Activated B cell treated with CpG ODN at 0.5 μM for 24 hours (primary cell): ENCODE measurements around the gene TNNI3K. TPM values are rescaled to one million over a fixed set of nuclear protein-coding genes. Genes with fewer than 3 reads are reported as not detected.

Source experiments
- ATAC-seq: fragments of 200-7000 bp; cut with Tn5 transposase; one replicate; pipeline ENCODE4 v1.10.0; 2021; ENCODE audit warnings: low read depth, mild to moderate bottlenecking, moderate library complexity
- CTCF ChIA-PET: fragments of 350-600 bp; sonication (Branson Sonifier 250); formaldehyde crosslinking; loops from one replicate; lab custom pipeline; 2021; ENCODE audit warnings: antibody characterized with exemption; lab: Charles Lee
- POLR2A ChIA-PET: fragments of 350-600 bp; sonication (Branson Sonifier 250); formaldehyde crosslinking; loops from one replicate; lab custom pipeline; 2021; ENCODE audit warnings: antibody characterized with exemption; lab: Charles Lee
- DNase-seq: peaks from one replicate; pipeline ENCODE4 v3.0.0; 2022
- H3K27ac Mint-ChIP-seq: one replicate; pipeline ENCODE4 v1.8.0; 2020; ENCODE audit warnings: mixed read lengths
- H3K27me3 Mint-ChIP-seq: one replicate; pipeline ENCODE4 v1.8.0; 2021; ENCODE audit warnings: mixed read lengths
- H3K36me3 Mint-ChIP-seq: one replicate; pipeline ENCODE4 v1.8.0; 2021; ENCODE audit warnings: low read depth, mixed read lengths
- H3K4me1 Mint-ChIP-seq: one replicate; pipeline ENCODE4 v1.8.0; 2021; ENCODE audit warnings: mixed read lengths
- H3K4me3 Mint-ChIP-seq: one replicate; pipeline ENCODE4 v1.8.0; 2020; ENCODE audit warnings: mild to moderate bottlenecking, mixed read lengths
- H3K9me3 Mint-ChIP-seq: one replicate; pipeline ENCODE4 v1.8.0; 2020; ENCODE audit warnings: mixed read lengths
- intact Hi-C: fragments of 100-400 bp; cut with micrococcal nuclease; formaldehyde crosslinking; loops from one replicate; pipeline ENCODE4 v1.15.1; 2024
- total RNA-seq: library from RNA; stranded (reverse); gene quantifications from 2 replicates; pipeline ENCODE4 v1.2.3, GENCODE V29; 2022
- TF ChIP-seq, protein P1 (sequence below): fragments of 200-600 bp; IDR thresholded peaks from one replicate; pipeline ENCODE4 v1.8.0; 2022; ENCODE audit warnings: antibody characterized with exemption, mild to moderate bottlenecking

Gene TNNI3K
- total RNA-seq, 1 donor from 2014 or later = not detected

DNA sequence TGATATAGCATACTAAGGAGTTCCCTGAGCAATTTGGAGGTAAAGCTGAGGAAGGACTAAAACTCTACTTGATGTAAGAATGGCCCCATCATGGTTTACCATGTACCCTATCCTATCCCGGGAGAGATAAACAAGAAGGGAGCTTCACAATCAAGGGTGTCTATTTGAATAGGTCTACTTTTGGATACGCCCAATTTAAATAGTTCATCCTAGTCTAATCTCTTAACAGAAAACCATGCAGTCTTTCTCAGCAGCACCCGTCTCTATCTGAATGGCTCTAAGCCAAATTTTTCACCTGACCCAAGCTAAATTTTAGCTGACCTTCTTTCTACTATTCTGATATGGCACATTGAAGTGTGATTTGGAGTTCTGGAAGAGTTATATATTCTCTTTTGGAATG, 122.0 kb downstream of the TNNI3K start:
- DNase-seq (no peak), ATAC-seq (no peak)
- TF ChIP-seq, protein P1, sequence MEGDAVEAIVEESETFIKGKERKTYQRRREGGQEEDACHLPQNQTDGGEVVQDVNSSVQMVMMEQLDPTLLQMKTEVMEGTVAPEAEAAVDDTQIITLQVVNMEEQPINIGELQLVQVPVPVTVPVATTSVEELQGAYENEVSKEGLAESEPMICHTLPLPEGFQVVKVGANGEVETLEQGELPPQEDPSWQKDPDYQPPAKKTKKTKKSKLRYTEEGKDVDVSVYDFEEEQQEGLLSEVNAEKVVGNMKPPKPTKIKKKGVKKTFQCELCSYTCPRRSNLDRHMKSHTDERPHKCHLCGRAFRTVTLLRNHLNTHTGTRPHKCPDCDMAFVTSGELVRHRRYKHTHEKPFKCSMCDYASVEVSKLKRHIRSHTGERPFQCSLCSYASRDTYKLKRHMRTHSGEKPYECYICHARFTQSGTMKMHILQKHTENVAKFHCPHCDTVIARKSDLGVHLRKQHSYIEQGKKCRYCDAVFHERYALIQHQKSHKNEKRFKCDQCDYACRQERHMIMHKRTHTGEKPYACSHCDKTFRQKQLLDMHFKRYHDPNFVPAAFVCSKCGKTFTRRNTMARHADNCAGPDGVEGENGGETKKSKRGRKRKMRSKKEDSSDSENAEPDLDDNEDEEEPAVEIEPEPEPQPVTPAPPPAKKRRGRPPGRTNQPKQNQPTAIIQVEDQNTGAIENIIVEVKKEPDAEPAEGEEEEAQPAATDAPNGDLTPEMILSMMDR = no peak
- CTCF ChIA-PET = no interaction called here
- POLR2A ChIA-PET = no interaction called here
- no peak overlapping the region for H3K27ac Mint-ChIP-seq
- no peaks in the 10 kb centered on the region for H3K9me3 Mint-ChIP-seq
- no peaks in the 10 kb centered on the region for H3K27me3 Mint-ChIP-seq
- no peaks in the 10 kb centered on the region for H3K4me1 Mint-ChIP-seq
- no peak overlapping the region for H3K4me3 Mint-ChIP-seq
- intact Hi-C loops = no loop called here
- H3K36me3 Mint-ChIP-seq = no peaks in the 10 kb centered on the region

DNA sequence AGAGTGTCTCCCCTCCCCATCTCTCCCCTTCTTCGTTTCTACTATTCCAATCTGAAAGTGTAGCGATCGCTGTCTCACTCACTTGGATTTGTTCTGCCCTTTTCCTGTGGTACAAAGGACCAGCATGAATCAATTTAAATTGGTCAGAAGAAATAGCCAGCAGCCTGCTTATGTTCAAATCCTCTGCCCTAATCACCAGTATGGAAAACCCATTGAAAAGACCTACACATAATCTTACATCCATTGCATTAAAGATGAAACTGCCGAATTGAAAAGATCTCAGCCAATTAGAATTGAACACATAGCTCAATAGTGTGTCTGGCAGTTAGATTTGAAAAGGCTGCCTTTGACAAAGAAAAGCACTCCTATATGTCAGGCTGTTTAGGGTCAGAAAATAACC, 122.6 kb downstream of the TNNI3K start:
- intact Hi-C loops = no loop called here

DNA sequence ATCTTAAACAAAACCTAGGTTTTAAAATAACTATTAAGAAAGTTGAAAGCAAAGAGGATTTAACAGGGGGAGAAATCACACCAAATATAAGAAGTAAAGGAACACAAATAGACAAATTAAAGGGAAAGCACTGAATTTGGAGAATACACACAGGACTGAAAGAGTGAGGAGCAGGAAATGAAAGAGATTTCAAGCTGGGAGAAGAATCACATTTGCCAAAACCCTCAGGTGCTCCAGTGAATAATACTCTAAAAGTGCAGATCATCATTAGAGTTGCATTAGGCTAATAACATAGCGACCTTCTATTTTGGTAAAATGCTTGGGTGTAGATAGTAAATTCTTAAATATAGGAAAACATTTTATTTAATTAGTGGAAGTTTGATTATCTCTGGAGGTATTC, 127.5 kb downstream of the TNNI3K start:
- Mint-ChIP-seq H3K9me3 (no peaks in the 10 kb centered on the region), H3K27me3 (no peaks in the 10 kb centered on the region), H3K4me1 (no peaks in the 10 kb centered on the region), H3K36me3 (no peaks in the 10 kb centered on the region), H3K27ac (no peak overlapping the region), H3K4me3 (no peak overlapping the region)
- ChIA-PET POLR2A (no interaction called here), CTCF (no interaction called here)
- ATAC-seq (no peak), DNase-seq (no peak)
- TF ChIP-seq, protein P1 = no peak
- intact Hi-C loops = no loop called here

More for the DNA sequence above, 122.6 kb downstream of the TNNI3K start:
- DNase-seq (no peak), ATAC-seq (no peak)
- TF ChIP-seq, protein P1 = no peak
- no peaks in the 10 kb centered on the region for H3K36me3 Mint-ChIP-seq
- H3K27ac Mint-ChIP-seq = no peak overlapping the region
- H3K4me3 Mint-ChIP-seq = no peak overlapping the region
- H3K4me1 Mint-ChIP-seq = no peaks in the 10 kb centered on the region
- ChIA-PET POLR2A (no interaction called here), CTCF (no interaction called here)
- H3K9me3 Mint-ChIP-seq = no peaks in the 10 kb centered on the region
- H3K27me3 Mint-ChIP-seq = no peaks in the 10 kb centered on the region

DNA sequence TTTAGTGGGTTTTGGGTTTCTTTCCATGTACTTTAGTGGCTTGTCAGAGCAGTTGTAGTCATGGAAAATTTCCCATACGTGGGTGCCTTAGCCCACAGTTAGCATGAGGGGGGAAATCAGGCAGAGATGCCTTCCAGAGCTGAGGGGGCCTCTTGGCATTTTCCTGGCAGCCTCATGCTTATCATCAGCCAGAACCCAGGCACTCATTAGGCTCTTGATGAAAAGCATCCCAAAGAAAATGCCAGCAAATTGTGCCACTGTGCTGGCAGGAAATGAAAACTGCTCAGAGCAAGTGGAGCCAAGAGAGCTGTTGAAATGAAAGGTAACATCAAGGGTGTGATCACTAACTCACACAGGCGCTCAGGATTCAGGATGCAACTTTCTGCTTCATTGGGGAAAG, 128.0 kb downstream of the TNNI3K start:
- TF ChIP-seq, protein P1 = no peak
- DNase-seq (no peak), ATAC-seq (no peak)
- Mint-ChIP-seq H3K9me3 (no peaks in the 10 kb centered on the region), H3K4me1 (no peaks in the 10 kb centered on the region), H3K36me3 (no peaks in the 10 kb centered on the region), H3K27me3 (no peaks in the 10 kb centered on the region), H3K4me3 (no peak overlapping the region), H3K27ac (no peak overlapping the region)
- CTCF ChIA-PET = no interaction called here
- POLR2A ChIA-PET = no interaction called here
- intact Hi-C loops = no loop called here

DNA sequence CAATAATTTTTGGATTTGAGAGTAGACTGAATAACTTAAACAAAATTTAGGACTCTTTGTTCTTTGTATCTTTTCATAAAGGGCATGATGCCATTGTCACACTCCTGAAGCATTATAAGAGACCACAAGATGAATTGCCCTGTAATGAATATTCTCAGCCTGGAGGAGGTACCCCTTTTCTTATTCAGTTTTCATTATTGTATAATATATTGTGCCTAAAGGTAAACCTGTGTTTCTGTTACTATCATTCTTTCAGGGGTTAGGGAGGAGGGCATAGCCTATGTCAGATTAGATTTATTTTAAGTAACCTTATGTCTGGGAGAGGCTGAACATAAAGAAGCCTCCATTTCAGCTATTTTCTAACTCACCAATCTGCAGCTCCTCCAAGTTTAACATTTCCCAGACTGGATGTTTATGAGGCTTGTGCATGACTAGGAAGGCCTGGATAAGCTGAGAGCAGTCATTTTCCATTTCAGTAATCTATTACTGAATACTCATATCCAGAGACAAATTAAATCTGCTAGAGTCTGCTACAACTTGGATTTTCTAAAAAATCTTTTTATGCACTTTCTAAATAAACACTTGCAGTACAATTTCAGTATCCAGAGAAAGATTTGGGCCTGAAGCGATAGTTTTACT, 132.1 kb downstream of the TNNI3K start:
- no peak overlapping the region for H3K27ac Mint-ChIP-seq
- CTCF ChIA-PET = no interaction called here
- H3K4me3 Mint-ChIP-seq = no peak overlapping the region

More for the DNA sequence above, 132.1 kb downstream of the TNNI3K start:
- H3K4me1 Mint-ChIP-seq = no peaks in the 10 kb centered on the region
- no peaks in the 10 kb centered on the region for H3K36me3 Mint-ChIP-seq
- DNase-seq (no peak), ATAC-seq (no peak)
- TF ChIP-seq, protein P1 = no peak
- intact Hi-C loops = no loop called here
- no peaks in the 10 kb centered on the region for H3K9me3 Mint-ChIP-seq
- POLR2A ChIA-PET = no interaction called here
- no peaks in the 10 kb centered on the region for H3K27me3 Mint-ChIP-seq
